Hepatocyte (in vitro differentiated cells): ENCODE measurements around the gene NRTN.

ENCODE experiments used
- EZH2phosphoT487 ChIP-seq: fragments of 200-600 bp; sonication (generic); IDR thresholded peaks from one replicate; pipeline ENCODE4 v1.6.1; 2018; ENCODE audit warnings: antibody characterized with exemption, mild to moderate bottlenecking, low read depth, moderate library complexity; ENCODE audit not compliant: unreplicated experiment, severe bottlenecking
- TF ChIP-seq, protein P1 (sequence below): fragments of 200-600 bp; sonication (generic); IDR thresholded peaks from 2 replicates; pipeline ENCODE4 v1.5.1; 2016; ENCODE audit warnings: antibody characterized with exemption, mild to moderate bottlenecking; ENCODE audit not compliant: poor library complexity

DNA sequence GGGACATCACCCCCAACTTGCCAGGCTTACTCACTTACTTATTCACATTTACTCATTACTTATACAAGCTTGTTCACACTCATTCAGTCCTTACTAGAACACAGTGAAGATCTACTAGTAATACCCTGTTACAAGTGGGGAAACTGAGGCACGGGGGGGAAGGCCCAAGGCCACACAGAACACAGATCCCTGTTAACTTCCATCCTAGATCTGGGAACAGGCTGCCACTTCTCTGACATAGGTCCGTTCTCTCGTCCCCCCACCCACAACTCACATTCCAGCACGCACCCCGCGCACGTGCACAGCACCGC lies 1.5 kb upstream of the NRTN start:
- TF ChIP-seq, protein P1, sequence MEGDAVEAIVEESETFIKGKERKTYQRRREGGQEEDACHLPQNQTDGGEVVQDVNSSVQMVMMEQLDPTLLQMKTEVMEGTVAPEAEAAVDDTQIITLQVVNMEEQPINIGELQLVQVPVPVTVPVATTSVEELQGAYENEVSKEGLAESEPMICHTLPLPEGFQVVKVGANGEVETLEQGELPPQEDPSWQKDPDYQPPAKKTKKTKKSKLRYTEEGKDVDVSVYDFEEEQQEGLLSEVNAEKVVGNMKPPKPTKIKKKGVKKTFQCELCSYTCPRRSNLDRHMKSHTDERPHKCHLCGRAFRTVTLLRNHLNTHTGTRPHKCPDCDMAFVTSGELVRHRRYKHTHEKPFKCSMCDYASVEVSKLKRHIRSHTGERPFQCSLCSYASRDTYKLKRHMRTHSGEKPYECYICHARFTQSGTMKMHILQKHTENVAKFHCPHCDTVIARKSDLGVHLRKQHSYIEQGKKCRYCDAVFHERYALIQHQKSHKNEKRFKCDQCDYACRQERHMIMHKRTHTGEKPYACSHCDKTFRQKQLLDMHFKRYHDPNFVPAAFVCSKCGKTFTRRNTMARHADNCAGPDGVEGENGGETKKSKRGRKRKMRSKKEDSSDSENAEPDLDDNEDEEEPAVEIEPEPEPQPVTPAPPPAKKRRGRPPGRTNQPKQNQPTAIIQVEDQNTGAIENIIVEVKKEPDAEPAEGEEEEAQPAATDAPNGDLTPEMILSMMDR: no peak
- no peak for TF ChIP-seq EZH2phosphoT487
